Ishikawa (cell line): Measurements from ENCODE around the gene MPND.

Source experiments
- CREB1 ChIP-seq: IDR thresholded peaks from 2 replicates; pipeline ENCODE4 v1.6.1; 2012; ENCODE audit warnings: low read depth
- EP300 ChIP-seq: IDR thresholded peaks from 2 replicates; pipeline ENCODE4 v1.6.1; 2012; ENCODE audit warnings: borderline replicate concordance
- TCF12 ChIP-seq: IDR thresholded peaks from 2 replicates; pipeline ENCODE4 v1.6.1; 2012; ENCODE audit warnings: low read depth
- USF1 ChIP-seq: IDR thresholded peaks from 2 replicates; pipeline ENCODE4 v1.6.1; 2012

DNA sequence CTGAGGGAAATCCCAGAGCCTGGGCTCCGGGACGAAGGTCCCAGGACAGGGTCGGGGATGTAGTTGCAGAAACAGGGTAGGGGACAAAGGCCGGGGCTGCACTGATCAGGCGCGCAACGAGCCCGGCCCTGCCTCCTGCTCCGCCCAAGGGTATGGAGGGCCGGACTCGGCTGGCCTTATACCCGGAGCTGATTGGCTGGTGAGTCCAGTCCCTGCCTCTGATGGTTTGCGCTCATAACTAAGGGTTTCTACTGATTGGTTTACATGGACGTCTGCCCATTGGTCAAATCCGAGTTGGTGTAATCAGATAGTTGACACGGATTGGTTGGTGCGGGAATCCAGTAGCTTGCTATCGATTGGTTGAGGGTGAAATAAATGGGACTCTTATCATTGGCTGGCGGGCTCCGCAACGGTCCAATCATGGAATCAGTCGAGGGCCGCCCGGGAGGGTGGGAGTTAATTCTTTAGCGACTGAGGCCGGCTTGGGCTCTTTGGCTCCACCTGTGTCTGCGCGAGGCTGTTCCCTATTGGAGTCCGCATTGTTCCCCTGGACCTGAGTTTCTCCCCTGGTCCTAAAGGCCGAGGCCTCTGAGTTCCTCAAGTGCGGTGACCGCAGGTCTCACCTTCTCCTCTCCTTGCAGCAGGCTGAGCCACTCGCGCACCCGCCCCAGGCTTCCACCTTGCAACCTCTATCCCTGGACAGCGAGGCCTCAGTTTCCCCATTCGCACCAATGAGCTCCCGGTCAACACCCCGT lies 570 bp upstream of the MPND start:
- no peak for TF ChIP-seq USF1
- TF ChIP-seq EP300 = no peak
- TF ChIP-seq TCF12 = no peak; the same call in 1 of the 2 replicates
- no peak; the same call in 1 of the 2 replicates for TF ChIP-seq CREB1
